Fibroblast of pulmonary artery (primary cell): ENCODE results near the gene PPP1R13L.
"Not testable (repeated sequence)": the region's sequence is repeated elsewhere in the genome, so short reads cannot be mapped to it uniquely, and the experiment has no call there.

Experiments used
- DNase-seq: peaks from one replicate; pipeline ENCODE4 v3.0.0-alpha.2; 2010; ENCODE audit warnings: low read depth
- H3K4me3 ChIP-seq: replicated peaks from 2 replicates; pipeline ENCODE4 v1.5.1; 2011; ENCODE audit warnings: low read depth, mild to moderate bottlenecking, control low read depth, low read length, moderate library complexity
- TF ChIP-seq, protein P1 (sequence below): IDR thresholded peaks from 2 replicates; pipeline ENCODE4 v1.5.1; 2011; ENCODE audit warnings: mild to moderate bottlenecking, control low read depth, low read length, inconsistent platforms; ENCODE audit errors: missing control alignments

PPP1R13L gene

DNA sequence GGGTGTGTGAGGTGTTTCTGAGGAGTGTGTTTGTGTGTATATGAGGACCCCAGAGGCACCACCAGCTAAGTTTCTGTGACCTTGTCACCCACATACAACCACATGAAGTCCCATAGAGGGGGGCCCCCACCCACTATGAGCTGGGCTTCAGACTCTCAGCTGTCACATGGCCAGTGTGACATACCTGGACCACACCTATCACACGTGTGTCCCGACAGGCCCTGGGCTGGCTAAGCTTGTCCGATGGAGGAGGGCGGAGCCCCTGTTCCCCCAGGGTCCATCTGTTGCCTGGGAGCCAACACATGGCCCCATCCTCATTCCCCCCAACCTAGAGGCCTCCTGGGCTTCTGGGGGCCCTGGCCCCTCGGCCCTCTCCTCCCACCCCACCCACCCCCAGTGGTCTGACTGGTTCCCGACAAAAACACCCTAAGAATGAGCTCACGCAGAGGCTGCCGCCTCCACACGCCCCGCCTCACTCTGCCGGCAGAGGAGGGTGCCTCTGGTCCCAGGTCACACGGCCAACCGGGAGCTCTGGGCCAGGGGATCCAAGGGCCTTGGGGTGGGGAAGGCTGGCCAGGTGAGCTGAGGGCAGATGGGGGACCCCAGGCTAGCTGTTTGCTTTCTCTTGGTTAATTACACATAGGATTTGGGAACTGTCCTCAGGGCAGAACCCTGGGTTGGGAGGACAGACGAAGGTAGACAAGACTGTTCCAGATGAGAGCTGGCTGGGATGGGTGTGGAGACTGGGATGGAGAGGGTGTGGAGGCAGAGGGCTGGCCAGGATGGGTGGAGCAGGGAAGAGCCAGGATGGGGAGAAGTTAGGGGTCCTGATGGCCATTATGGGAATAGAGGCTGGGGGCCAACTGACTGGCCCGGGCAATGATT is 60.0 kb downstream of the PPP1R13L start:
- TF ChIP-seq, protein P1, sequence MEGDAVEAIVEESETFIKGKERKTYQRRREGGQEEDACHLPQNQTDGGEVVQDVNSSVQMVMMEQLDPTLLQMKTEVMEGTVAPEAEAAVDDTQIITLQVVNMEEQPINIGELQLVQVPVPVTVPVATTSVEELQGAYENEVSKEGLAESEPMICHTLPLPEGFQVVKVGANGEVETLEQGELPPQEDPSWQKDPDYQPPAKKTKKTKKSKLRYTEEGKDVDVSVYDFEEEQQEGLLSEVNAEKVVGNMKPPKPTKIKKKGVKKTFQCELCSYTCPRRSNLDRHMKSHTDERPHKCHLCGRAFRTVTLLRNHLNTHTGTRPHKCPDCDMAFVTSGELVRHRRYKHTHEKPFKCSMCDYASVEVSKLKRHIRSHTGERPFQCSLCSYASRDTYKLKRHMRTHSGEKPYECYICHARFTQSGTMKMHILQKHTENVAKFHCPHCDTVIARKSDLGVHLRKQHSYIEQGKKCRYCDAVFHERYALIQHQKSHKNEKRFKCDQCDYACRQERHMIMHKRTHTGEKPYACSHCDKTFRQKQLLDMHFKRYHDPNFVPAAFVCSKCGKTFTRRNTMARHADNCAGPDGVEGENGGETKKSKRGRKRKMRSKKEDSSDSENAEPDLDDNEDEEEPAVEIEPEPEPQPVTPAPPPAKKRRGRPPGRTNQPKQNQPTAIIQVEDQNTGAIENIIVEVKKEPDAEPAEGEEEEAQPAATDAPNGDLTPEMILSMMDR, result no peak
- no peak overlapping the region for H3K4me3 ChIP-seq
- DNase-seq, result no peak

- TF ChIP-seq, protein P1, result no peak
- no peak overlapping the region for H3K4me3 ChIP-seq
- DNase-seq, result no peak
Observed at GRCh38 chr19:45342911-45343310, 62.0 kb downstream of the PPP1R13L start.

DNA sequence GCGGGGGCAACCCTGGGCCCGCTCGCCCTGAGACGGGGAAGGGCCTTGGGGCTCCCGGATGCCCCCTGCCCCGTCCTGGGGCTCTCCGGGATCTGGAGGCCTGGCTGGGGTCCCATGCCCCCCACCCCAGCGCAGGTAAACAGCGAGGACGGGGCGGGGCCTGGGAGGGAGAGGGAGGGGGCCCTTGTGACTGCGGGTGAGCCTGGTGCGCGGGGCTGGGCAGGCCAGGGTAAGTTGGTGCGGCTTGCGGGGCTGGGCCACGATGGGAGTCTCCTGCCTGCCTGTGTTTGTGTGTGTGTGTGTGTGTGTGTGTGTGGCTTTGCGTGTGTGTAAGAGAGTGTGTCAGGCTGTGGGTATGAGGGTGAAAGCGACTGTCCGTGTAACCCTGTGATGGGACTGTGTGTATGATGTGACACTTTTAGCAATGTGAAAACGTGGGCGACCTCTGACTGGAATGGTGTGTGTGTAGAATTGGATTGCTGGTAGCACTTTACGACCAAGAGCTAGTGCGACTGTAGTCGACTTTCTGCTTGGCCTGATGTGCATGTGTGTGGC is 63.9 kb downstream of the PPP1R13L start:
- no peak overlapping the region for H3K4me3 ChIP-seq
- TF ChIP-seq, protein P1, result no peak
- no peak for DNase-seq

- DNase-seq, result no peak
- no peak within 1 kb of the TSS for H3K4me3 ChIP-seq
- TF ChIP-seq, protein P1, result no peak
Observed at GRCh38 chr19:45340232-45340898, 64.5 kb downstream of the PPP1R13L start, which contains the start of gene KLC3. KLC3 (plus strand) TSS chr19:45340750; CDS start chr19:45345542, 4,792 bp downstream.

- no peak for DNase-seq
- H3K4me3 ChIP-seq, result no peak overlapping the region
- TF ChIP-seq, protein P1, result no peak
Observed at GRCh38 chr19:45339629-45340028, 65.2 kb downstream of the PPP1R13L start.

DNA sequence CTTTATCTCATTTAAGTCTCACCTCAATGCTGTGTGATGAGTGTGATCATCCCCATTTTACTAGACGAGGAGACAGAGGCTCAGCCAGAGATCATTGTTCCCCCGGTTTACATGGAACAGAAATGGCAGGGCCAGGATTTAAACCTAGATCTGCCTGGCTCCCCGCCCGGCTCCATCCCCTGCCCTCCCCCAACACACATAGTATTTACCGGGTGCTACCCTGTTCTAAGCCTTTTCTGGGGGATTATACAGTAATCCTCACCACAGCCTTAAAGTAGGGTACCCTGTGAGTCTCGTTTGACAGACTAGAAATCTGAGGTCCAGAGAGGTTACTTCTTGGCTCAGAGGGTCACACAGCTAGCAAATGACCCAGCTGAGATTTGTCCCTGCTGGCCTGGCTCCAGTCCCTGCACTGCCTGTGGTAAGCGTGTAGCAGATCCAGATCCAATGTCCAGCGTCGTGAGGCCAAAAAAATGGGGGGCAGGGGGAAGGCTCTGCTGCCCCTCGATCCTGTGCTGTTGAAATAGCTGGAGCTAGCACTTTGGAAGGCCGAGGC is 68.1 kb downstream of the PPP1R13L start:
- H3K4me3 ChIP-seq, result no peak overlapping the region
- TF ChIP-seq, protein P1, result no peak
- no peak for DNase-seq

DNA sequence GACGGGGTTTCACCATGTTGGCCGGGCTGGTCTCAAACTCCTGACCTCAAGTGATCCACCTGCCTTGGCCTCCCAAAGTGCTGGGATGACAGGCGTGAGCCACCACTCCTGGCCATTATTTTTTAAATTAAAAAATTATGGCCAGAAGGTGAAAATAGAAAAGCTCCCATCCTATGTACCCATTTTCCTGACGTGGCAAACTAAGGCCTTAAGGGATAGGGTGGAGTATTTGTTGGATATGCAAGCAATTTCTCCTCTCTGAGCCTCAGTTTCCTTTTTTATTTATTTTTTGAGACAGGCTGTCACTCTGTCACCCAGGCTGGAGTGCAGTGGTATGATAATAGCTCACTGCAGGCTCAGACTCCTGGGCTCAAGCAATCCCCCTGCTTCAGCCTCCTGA is 70.0 kb downstream of the PPP1R13L start:
- not testable (repeated sequence) for DNase-seq, H3K4me3 ChIP-seq
